HG02798 (cell line): ENCODE data around the gene SLC10A3.

Experiments used
- ATAC-seq: cut with Tn5 transposase; IDR thresholded peaks from one replicate; pipeline ENCODE4 v1.9.1; 2021; ENCODE audit warnings: mild to moderate bottlenecking; ENCODE audit not compliant: unreplicated experiment, poor library complexity

The SLC10A3 gene

DNA sequence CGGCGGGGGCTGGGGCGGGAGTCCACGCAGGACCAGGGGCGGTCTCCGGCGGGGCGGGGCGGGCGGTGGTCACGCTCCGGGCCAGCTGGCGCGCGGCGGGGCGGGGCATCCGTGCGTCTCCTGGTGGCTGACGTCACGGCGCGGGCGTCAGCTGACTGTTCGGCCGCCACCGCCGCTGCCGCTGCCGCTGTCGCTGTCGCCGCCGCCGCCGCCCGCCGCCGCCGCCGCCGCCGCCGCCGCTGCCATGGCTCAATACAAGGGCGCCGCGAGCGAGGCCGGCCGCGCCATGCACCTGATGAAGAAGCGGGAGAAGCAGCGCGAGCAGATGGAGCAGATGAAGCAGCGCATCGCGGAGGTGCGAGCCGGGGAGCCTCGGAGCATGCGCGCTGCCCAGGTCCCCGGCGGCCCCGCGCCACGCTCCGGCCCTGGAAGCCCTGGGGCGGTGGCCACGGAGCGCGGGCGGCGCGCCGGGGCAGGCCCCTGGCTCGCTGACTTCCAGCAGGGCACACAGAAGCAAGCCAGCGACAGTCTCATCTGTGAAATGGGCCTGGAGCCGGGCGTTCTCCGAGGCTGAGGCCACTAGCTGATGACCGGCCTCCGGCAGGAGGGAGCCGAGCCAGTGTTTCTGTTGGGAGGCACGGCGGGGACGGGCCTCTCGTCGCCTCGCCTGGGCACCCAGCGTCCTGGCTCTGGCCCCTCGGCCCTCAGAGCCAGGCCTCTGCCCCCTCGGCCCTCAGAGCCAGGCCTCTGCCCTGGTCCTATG is 46.3 kb downstream of the SLC10A3 start, which contains the start of gene FAM50A:
Gene FAM50A, plus strand, starts transcription at position 150 of the 763 bp plus-strand sequence. Its CDS starts 95 bp downstream, at position 245.
- ATAC-seq, result peak; percentile 91

DNA sequence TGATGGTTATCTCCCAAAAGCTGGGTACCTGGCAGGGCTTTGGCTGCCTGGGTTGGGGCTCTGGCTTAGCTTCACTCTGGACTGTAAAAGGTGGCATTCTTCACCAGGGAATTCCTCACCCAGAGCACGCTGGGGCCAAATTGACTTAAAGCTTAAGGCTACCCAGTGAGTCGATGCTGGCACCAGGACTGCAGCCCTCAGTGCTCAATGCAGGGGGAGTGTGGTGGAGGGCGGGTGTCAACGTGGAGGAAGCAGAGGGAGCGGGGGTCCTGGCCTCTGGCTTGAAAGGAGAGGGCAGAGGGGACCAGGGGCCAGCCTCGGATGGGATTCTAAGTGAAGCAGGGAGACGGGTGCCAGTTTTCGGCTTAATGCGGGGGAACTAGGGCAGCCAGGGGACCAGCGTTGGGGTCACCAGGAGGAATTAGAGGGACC is 46.9 kb downstream of the SLC10A3 start:
- no peak for ATAC-seq

DNA sequence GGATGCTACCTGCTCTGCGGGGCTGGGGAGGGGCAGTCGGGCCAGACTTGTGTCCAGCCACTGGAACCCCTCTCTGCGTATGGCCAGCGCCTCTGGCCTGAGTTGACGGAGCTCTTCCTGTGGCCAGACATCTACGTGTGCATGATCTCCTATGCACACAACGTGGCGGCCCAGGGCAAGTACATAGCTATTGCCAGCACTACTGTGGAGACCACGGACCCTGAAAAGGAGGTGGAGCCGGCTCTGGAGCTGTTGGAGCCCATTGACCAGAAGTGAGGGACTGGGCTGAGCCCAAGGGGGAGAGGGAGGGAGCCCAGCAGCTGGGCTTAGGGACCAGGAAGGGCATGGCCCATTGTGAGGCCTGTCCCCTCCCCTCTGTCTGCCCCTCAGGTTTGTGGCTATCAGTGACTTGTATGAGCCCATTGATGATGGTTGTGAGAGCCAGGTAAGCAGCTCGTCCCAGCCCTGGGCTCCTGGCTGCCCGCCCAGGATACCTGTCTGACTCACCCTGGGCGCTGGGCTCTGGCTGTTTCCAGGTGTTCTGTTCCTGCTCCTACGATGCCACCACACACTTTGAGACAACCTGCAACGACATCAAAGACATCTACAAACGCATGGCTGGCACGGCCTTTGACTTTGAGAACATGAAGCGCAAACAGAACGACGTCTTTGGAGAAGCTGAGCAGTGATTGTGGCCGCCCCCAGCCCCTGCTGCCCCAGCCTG is 48.3 kb downstream of the SLC10A3 start:
- no peak for ATAC-seq

DNA sequence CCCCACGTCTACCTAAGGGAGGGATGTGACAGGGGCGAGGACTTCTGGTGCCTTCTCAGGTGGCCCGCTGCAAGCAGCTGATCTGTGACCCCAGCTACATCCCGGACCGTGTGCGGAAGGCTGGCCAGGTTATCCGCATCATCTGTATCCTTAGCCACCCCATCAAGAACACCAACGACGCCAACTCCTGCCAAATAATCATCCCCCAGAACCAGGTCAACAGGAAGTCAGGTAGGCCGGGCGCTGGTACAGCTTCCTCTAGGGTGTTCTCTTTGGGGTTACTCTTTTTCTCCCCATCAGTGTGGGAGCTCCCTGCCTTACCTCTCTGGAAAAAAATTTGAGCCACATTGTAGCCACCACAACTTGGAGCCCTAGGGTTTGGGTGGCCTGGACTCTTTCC is 48.9 kb downstream of the SLC10A3 start:
- ATAC-seq, result no peak

DNA sequence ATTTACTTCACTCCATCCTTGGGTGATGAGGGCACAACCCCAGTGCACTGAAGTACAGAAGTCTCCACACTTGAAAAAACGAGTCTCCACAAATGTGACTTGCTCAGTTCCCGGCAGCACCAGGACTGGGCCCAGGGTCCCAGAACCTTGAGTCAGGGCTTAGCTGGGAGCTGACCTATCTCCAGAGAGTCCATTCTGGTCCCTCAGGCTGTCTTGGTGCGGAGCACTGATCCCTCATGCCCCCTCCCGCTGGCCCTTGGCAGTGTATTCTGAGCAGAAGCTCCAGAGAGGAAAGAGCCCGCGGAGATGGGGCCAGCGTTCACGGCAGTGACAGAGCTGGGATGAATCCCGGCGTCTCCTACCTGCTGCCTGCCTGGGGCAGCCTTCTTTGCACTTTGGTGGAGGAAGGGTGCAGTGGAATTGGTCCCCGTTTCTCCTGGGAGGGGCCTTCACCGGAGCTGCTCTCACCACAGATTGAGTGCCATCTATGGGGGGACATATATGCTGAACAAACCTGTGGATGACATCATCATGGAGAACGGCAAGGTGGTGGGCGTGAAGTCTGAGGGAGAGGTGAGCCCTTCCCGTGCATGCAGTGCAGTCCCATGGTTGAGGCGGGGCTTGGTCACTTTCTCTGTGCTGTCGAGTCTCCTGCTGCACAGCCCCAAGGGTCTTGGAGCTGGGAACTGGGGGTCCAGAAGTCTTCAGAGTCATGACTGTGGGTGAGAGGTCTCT is 49.6 kb downstream of the SLC10A3 start:
- ATAC-seq, result no peak

DNA sequence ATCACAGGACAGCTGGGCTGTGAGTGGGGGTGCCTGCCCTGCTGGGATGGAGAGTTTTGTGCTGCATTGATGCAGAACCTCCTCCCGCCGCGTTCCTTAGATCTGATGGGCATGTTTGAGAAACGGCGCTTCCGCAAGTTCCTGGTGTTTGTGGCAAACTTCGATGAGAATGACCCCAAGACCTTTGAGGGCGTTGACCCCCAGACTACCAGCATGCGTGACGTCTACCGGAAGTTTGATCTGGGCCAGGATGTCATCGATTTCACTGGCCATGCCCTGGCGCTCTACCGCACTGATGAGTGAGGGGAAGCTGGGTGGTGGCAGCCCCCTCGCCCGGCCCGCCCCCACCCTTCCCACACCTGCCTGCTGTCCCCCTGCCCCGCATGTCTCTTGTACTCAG is 50.6 kb downstream of the SLC10A3 start:
- no peak for ATAC-seq

DNA sequence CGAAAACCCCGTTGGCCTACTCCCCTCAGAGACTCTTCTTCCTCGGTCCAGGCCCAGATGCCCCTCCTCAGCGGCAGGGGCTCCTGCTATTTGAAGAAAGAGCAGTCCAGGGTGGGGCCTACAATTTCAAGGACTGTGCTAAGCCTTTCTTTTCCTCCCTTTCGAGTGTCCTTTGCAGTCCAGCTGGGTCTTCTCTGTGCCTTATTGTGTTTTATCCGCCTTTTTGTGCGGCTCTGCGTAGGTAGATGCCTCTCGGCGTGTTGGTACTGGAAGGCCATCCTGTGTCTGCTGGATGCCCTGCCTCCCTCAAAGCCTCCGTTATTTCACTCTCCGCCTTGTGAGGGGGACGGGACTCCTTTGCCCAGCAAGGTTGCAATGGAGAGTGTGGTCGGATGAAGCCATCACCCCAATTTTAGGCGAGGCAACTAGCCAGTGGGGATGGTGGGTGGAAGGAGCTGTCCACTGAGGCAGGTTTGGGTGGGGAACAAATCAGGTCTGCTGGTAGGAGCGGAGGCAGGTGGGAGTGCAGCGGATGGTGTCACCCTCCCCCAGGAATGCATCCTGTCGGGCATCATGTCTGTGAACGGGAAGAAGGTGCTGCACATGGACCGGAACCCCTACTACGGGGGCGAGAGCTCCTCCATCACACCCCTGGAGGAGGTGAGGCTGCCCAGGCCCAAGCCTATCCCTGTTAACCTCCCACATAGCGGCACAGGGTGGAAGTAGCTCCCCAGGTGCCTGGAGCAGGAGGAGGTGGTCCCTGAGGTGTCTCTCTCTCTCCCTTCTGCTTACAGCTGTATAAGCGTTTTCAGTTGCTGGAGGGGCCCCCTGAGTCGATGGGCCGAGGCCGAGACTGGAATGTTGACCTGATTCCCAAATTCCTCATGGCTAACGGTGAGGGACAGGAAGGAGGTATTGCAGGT is 52.2 kb downstream of the SLC10A3 start:
- no peak for ATAC-seq
